Sigmoid colon (tissue), 4 donors: ENCODE results near the gene GPLD1.

Experiments
- EP300 ChIP-seq, 4 donors: sonication (generic); formaldehyde crosslinking; IDR thresholded peaks; one replicate each; pipeline ENCODE4 v1.6.1; 2017; ENCODE audit warnings: antibody characterized with exemption in 4 of 4
- POLR2A ChIP-seq, 2 donors: fragments of 450-650 bp; IDR thresholded peaks; one replicate each; pipeline ENCODE4 v1.6.1; 2016; ENCODE audit warnings: antibody characterized with exemption in 2 of 2, mild to moderate bottlenecking in 2 of 2, moderate library complexity in 2 of 2
- POLR2AphosphoS5 ChIP-seq, 4 donors: sonication (generic); formaldehyde crosslinking; IDR thresholded peaks; one replicate each; pipeline ENCODE4 v1.6.1; 2017; ENCODE audit warnings: antibody characterized with exemption in 4 of 4
- TF ChIP-seq, protein P1 (sequence below), 4 experiments: fragments of 450-650 bp in 3 of 4; fragments of 200-600 bp in 1 of 4; IDR thresholded peaks; one replicate each; pipeline ENCODE4 v1.5.1; 2016 to 2019; ENCODE audit warnings: antibody characterized with exemption in 4 of 4, mild to moderate bottlenecking in 3 of 4, moderate library complexity in 2 of 4

DNA sequence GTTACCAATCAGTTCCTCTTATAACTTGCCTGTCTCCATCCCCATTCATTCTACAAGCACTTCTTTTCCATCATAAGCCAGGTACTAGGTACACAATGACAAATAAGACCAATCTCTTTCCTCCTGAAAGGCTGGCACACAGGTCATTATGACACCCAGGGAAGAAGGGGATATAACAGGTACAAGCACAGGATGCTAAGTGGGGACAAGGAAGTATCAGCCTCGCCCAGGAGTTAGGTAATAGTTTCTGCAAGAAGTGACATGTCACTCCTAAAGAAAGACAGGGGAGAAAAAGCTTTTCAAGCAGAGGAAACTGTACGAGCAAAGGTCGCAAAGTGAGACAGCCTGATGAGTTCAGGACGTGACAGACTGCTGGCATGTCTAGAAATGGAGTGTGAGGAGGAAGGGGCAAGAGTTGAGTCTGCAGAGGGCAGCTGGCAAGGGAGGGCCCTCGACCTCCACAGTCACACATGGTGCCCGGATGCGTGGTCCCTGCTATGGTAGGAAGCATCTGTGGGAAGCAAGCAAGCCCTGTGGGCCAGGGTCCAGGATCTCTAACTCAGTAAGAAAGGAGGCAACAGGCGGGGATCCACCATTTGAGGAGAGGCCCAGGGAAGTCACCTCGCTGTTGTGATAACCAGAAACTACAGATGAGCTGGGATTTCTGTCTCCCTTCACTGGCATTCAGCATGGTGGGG, 40.4 kb downstream of the GPLD1 start:
- TF ChIP-seq, protein P1, sequence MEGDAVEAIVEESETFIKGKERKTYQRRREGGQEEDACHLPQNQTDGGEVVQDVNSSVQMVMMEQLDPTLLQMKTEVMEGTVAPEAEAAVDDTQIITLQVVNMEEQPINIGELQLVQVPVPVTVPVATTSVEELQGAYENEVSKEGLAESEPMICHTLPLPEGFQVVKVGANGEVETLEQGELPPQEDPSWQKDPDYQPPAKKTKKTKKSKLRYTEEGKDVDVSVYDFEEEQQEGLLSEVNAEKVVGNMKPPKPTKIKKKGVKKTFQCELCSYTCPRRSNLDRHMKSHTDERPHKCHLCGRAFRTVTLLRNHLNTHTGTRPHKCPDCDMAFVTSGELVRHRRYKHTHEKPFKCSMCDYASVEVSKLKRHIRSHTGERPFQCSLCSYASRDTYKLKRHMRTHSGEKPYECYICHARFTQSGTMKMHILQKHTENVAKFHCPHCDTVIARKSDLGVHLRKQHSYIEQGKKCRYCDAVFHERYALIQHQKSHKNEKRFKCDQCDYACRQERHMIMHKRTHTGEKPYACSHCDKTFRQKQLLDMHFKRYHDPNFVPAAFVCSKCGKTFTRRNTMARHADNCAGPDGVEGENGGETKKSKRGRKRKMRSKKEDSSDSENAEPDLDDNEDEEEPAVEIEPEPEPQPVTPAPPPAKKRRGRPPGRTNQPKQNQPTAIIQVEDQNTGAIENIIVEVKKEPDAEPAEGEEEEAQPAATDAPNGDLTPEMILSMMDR (IDR thresholded peaks at IDR 0.05) = no peak
- TF ChIP-seq POLR2A (IDR thresholded peaks at IDR 0.05) (no peak), POLR2AphosphoS5 (IDR thresholded peaks at IDR 0.05) (no peak), EP300 (IDR thresholded peaks at IDR 0.05) (no peak)
